C4-2B (cell line): ENCODE data around the gene DOC2A.
"Not testable (repeated sequence)": the region's sequence is repeated elsewhere in the genome, so short reads cannot be mapped to it uniquely, and the experiment has no call there.

Experiments used
- ZFX ChIP-seq: fragments of 450-650 bp; IDR thresholded peaks from 2 replicates; pipeline ENCODE4 v1.6.1; 2017
- TF ChIP-seq, protein P1 (sequence below): fragments of 450-650 bp; conservative IDR thresholded peaks from 2 replicates; pipeline ENCODE4 v1.5.1; 2017; ENCODE audit warnings: mild to moderate bottlenecking

DNA sequence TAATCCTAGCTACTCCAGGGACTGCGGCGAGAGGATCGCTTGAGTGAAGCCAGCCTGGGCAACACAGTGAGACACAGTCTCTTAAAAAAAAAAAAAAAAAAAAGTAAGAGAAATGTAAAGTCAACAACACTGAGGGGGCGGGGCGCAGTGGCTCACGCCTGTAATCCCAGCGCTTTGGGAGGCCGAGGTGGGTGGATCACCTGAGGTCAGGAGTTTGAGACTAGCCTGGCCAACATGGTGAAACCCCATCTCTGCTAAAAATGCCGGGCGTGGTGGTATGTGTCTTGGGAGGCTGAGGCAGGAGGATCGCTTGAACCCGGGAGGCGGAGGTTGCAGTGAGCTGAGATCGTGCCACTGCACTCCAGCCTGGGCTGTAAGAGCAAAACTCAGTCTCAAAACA, 1.8 kb upstream of the DOC2A start:
- TF ChIP-seq, protein P1, sequence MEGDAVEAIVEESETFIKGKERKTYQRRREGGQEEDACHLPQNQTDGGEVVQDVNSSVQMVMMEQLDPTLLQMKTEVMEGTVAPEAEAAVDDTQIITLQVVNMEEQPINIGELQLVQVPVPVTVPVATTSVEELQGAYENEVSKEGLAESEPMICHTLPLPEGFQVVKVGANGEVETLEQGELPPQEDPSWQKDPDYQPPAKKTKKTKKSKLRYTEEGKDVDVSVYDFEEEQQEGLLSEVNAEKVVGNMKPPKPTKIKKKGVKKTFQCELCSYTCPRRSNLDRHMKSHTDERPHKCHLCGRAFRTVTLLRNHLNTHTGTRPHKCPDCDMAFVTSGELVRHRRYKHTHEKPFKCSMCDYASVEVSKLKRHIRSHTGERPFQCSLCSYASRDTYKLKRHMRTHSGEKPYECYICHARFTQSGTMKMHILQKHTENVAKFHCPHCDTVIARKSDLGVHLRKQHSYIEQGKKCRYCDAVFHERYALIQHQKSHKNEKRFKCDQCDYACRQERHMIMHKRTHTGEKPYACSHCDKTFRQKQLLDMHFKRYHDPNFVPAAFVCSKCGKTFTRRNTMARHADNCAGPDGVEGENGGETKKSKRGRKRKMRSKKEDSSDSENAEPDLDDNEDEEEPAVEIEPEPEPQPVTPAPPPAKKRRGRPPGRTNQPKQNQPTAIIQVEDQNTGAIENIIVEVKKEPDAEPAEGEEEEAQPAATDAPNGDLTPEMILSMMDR, result not testable (repeated sequence)
- TF ChIP-seq ZFX, result not testable (repeated sequence)
